Mesendoderm (in vitro differentiated cells): ENCODE measurements around the gene RNF150.

Experiments
- DNase-seq: peaks from one replicate; pipeline ENCODE4 v3.0.0; 2013
- H2AK5ac ChIP-seq: 2 replicates; pipeline ENCODE4 v1.6.1; 2013; ENCODE audit warnings: low read length, inconsistent platforms
- H2BK120ac ChIP-seq: 2 replicates; pipeline ENCODE4 v1.6.1; 2013; ENCODE audit warnings: low read depth, mild to moderate bottlenecking, low read length, moderate library complexity, mixed read lengths
- H2BK15ac ChIP-seq: replicated peaks from 2 replicates; pipeline ENCODE4 v1.6.1; 2013; ENCODE audit warnings: low read depth, mild to moderate bottlenecking, moderate library complexity
- H2BK5ac ChIP-seq: 2 replicates; pipeline ENCODE4 v1.6.1; 2013; ENCODE audit warnings: low read length, inconsistent platforms
- H3K18ac ChIP-seq: 2 replicates; pipeline ENCODE4 v1.6.1; 2013; ENCODE audit warnings: mild to moderate bottlenecking, low read length, mixed read lengths
- H3K23ac ChIP-seq: one replicate; pipeline ENCODE4 v1.6.1; 2013; ENCODE audit warnings: low read length
- H3K27ac ChIP-seq: 2 replicates; pipeline ENCODE4 v1.5.1; 2013; ENCODE audit warnings: low read depth, mild to moderate bottlenecking, inconsistent platforms, low read length, moderate library complexity
- H3K27me3 ChIP-seq: 2 replicates; pipeline ENCODE4 v1.6.1; 2013; ENCODE audit warnings: low read length, control low read depth, mild to moderate bottlenecking, inconsistent platforms; ENCODE audit not compliant: insufficient read depth, poor library complexity
- H3K36me3 ChIP-seq: 2 replicates; pipeline ENCODE4 v1.6.1; 2013; ENCODE audit warnings: low read length, inconsistent platforms; ENCODE audit not compliant: control insufficient read depth, insufficient read depth
- H3K4ac ChIP-seq: one replicate; pipeline ENCODE4 v1.6.1; 2013; ENCODE audit warnings: low read depth, mild to moderate bottlenecking, low read length, moderate library complexity
- H3K4me1 ChIP-seq: 2 replicates; pipeline ENCODE4 v1.6.1; 2013; ENCODE audit warnings: low read depth, low read length, inconsistent platforms; ENCODE audit not compliant: control insufficient read depth
- H3K4me2 ChIP-seq: 2 replicates; pipeline ENCODE4 v1.6.1; 2013; ENCODE audit warnings: low read length
- H3K4me3 ChIP-seq: 2 replicates; pipeline ENCODE4 v1.5.1; 2013; ENCODE audit warnings: mild to moderate bottlenecking, low read length
- H3K56ac ChIP-seq: one replicate; pipeline ENCODE4 v1.6.1; 2013; ENCODE audit warnings: low read length
- H3K79me1 ChIP-seq: 2 replicates; pipeline ENCODE4 v1.6.1; 2013; ENCODE audit warnings: low read length, inconsistent platforms
- H3K79me2 ChIP-seq: 2 replicates; pipeline ENCODE4 v1.6.1; 2013; ENCODE audit warnings: mild to moderate bottlenecking, low read length; ENCODE audit not compliant: control insufficient read depth, insufficient read depth
- H3K9ac ChIP-seq: 2 replicates; pipeline ENCODE4 v1.6.1; 2013; ENCODE audit warnings: low read length, inconsistent platforms
- H4K5ac ChIP-seq: one replicate; pipeline ENCODE4 v1.6.1; 2013; ENCODE audit warnings: low read length
- H4K8ac ChIP-seq: one replicate; pipeline ENCODE4 v1.6.1; 2013; ENCODE audit warnings: low read depth, mild to moderate bottlenecking, control low read depth, low read length, moderate library complexity
- WGBS: extraction: QIAGEN DNeasy Blood & Tissue Kit; methylation state at CpG from one replicate; pipeline ENCODE4 v1.1.7; 2013; ENCODE audit warnings: low lambda C conversion rate, missing lambda C conversion rate; ENCODE audit not compliant: insufficient coverage; ENCODE audit errors: extremely low coverage; 5-methylcytosine and 5-hydroxymethylcytosine counted together

Gene RNF150

DNA sequence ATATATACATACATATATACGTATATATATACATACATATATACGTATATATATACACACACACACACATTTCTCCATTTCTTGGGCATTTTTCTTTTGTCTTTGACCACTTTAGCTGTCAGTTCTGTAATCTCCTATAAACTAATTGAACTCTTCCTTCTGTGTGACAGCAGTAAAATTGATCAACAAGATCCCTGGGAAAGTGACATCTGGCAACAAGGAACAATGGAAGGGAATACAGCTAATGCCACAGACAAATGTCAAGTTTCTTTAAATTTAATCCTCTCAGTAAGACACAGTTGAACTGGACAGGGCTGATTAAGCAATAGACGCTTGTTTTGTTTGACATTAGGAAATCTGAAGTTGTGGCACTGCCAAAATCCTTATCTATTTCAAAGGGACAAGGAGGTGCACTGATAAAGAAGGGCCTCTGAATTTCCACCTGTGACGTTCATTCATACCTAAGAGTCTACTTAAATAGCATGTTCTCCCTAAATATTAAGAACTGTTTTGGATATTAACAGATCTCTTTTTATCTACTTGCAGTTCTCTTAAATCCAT is 126.9 kb downstream of the RNF150 start:
- H3K4me2 ChIP-seq, result no peak overlapping the region
- H3K27me3 ChIP-seq, result no peaks in the 10 kb centered on the region
- H3K36me3 ChIP-seq, result no peaks in the 10 kb centered on the region
- no peak overlapping the region for H2BK15ac ChIP-seq
- H4K5ac ChIP-seq, result no peak overlapping the region
- H2BK5ac ChIP-seq, result no peak overlapping the region
- no peak overlapping the region for H3K18ac ChIP-seq
- no peak overlapping the region for H3K23ac ChIP-seq
- DNase-seq, result no peak
- H3K9ac ChIP-seq, result no peak overlapping the region
- H4K8ac ChIP-seq, result no peak overlapping the region
- no peak overlapping the region for H3K4ac ChIP-seq
- no peak overlapping the region for H3K56ac ChIP-seq
- no peaks in the 10 kb centered on the region for H3K4me1 ChIP-seq
- H2BK120ac ChIP-seq, result no peak overlapping the region
- no peaks in the 10 kb centered on the region for H3K79me1 ChIP-seq
- no CpG with 5 or more reads among the region's 4 CpGs for WGBS
- no peaks in the 10 kb centered on the region for H3K79me2 ChIP-seq
- H3K27ac ChIP-seq, result no peak overlapping the region
- H2AK5ac ChIP-seq, result no peak overlapping the region
- no peak overlapping the region for H3K4me3 ChIP-seq

GRCh38 chr4:141004823-141005222 is 128.4 kb downstream of the RNF150 start:
- H3K56ac ChIP-seq, result no peak overlapping the region
- no peak overlapping the region for H3K9ac ChIP-seq
- no peak overlapping the region for H3K23ac ChIP-seq
- no peaks in the 10 kb centered on the region for H3K27me3 ChIP-seq
- no peaks in the 10 kb centered on the region for H3K79me1 ChIP-seq
- no peak overlapping the region for H3K4me3 ChIP-seq
- H2BK120ac ChIP-seq, result no peak overlapping the region
- H2AK5ac ChIP-seq, result no peak overlapping the region
- H3K4me1 ChIP-seq, result no peaks in the 10 kb centered on the region
- no peak overlapping the region for H3K18ac ChIP-seq
- H3K4me2 ChIP-seq, result no peak overlapping the region
- no peak overlapping the region for H3K4ac ChIP-seq
- WGBS, result no CpG with 5 or more reads among the region's 2 CpGs
- no peak overlapping the region for H2BK5ac ChIP-seq
- no peaks in the 10 kb centered on the region for H3K79me2 ChIP-seq
- H4K5ac ChIP-seq, result no peak overlapping the region
- no peak overlapping the region for H4K8ac ChIP-seq
- no peaks in the 10 kb centered on the region for H3K36me3 ChIP-seq
- H3K27ac ChIP-seq, result no peak overlapping the region
- no peak overlapping the region for H2BK15ac ChIP-seq
- no peak for DNase-seq

DNA sequence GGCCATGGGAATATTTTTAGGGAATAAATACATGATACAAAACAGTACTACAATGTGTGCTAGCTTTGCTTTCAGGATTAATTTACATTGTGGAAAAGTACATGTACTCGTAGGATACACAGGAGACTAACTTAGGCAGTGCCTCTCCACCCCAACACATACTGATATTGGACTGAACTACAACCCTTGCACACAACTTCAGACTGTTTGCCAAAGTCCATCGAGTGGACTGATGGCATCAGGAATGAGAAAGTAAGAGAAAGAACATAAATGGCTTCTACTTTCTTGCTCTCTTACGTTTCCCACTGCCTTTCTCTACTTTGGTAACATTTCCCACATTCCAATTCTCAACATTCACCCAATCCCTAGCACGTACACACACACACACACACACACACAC is 130.1 kb downstream of the RNF150 start:
- Histone ChIP-seq H3K9ac (no peak overlapping the region), H3K79me2 (no peaks in the 10 kb centered on the region), H3K36me3 (no peaks in the 10 kb centered on the region), H3K4ac (no peak overlapping the region), H2BK5ac (no peak overlapping the region), H3K18ac (no peak overlapping the region), H4K5ac (no peak overlapping the region), H3K4me3 (no peak overlapping the region), H2AK5ac (no peak overlapping the region), H4K8ac (no peak overlapping the region), H2BK15ac (no peak overlapping the region), H3K56ac (no peak overlapping the region), H3K4me1 (no peaks in the 10 kb centered on the region), H3K27me3 (no peaks in the 10 kb centered on the region), H3K27ac (no peak overlapping the region), H3K4me2 (no peak overlapping the region), H3K23ac (no peak overlapping the region), H2BK120ac (no peak overlapping the region), H3K79me1 (no peaks in the 10 kb centered on the region)
- DNase-seq, result no peak
- 100% methylated on average over 1 of the region's 4 CpGs for WGBS

DNA sequence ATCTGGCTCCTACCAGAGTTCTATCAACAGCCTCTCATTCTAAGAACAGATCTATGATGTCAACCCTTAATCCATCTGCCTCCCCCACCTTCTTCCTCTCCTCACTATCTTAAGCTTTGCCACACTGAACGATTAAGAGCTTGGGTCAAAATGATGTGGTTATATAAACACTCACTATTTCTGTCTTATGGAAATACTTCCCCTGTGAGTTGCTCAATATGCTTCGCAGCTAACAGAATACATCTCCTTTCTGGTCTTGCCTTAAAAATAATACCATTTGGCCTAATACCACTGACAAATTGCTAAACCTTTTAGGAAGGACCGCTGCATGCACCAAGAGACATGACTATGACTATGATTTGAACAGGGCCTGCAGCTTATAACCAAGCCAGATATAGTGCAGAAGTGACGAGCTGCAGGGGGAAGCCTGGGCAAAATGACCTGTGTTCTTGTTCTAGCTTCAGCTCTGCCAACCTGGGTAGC is 130.9 kb downstream of the RNF150 start:
- H4K8ac ChIP-seq, result no peak overlapping the region
- WGBS, result no CpG with 5 or more reads among the region's 4 CpGs
- H2BK120ac ChIP-seq, result no peak overlapping the region
- no peak overlapping the region for H4K5ac ChIP-seq
- H3K36me3 ChIP-seq, result no peaks in the 10 kb centered on the region
- no peak overlapping the region for H2AK5ac ChIP-seq
- no peak overlapping the region for H2BK5ac ChIP-seq
- H3K9ac ChIP-seq, result no peak overlapping the region
- no peak overlapping the region for H3K18ac ChIP-seq
- no peak overlapping the region for H3K4ac ChIP-seq
- H3K27me3 ChIP-seq, result no peaks in the 10 kb centered on the region
- no peak overlapping the region for H3K4me2 ChIP-seq
- H3K4me3 ChIP-seq, result no peak overlapping the region
- no peak for DNase-seq
- H3K79me2 ChIP-seq, result no peaks in the 10 kb centered on the region
- no peaks in the 10 kb centered on the region for H3K4me1 ChIP-seq
- H3K23ac ChIP-seq, result no peak overlapping the region
- H3K79me1 ChIP-seq, result no peaks in the 10 kb centered on the region
- no peak overlapping the region for H3K56ac ChIP-seq
- H3K27ac ChIP-seq, result no peak overlapping the region
- no peak overlapping the region for H2BK15ac ChIP-seq

GRCh38 chr4:140996766-140997165 is 136.5 kb downstream of the RNF150 start:
- Histone ChIP-seq H3K4ac (no peak overlapping the region), H2BK5ac (no peak overlapping the region), H3K4me2 (no peak overlapping the region), H3K4me1 (no peaks in the 10 kb centered on the region), H3K79me2 (no peaks in the 10 kb centered on the region), H3K9ac (no peak overlapping the region), H2BK15ac (no peak overlapping the region), H3K18ac (no peak overlapping the region), H3K23ac (no peak overlapping the region), H3K36me3 (no peaks in the 10 kb centered on the region), H2AK5ac (no peak overlapping the region), H3K4me3 (no peak overlapping the region), H3K79me1 (no peaks in the 10 kb centered on the region), H4K5ac (no peak overlapping the region), H3K27me3 (no peaks in the 10 kb centered on the region), H2BK120ac (no peak overlapping the region), H3K56ac (no peak overlapping the region), H3K27ac (no peak overlapping the region), H4K8ac (no peak overlapping the region)
- peak; percentile 2 for DNase-seq

DNA sequence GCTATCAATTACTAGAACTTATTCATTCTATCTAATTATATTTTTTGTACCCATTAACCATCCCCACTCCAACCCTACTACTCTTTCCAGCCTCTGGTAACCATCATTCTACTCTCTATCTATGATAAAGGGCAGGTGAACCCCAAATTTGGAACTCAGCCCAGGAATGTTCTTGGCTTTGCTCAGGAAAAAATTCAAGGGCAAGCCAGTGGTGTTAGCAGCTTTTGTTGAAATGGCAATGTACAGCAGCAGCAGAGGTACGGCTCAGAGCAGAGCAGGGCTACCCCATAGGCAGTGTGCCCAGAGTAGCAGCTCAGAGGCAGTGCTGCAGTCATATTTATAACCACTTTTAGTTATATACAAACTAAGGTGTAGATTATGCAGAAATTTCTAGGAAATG is 138.2 kb downstream of the RNF150 start:
- no CpG with 5 or more reads among the region's 1 CpG for WGBS

More for the DNA sequence above, 138.2 kb downstream of the RNF150 start:
- Histone ChIP-seq H2BK5ac (no peak overlapping the region), H3K23ac (no peak overlapping the region), H3K79me2 (no peaks in the 10 kb centered on the region), H3K4me1 (no peaks in the 10 kb centered on the region), H4K8ac (no peak overlapping the region), H2BK15ac (no peak overlapping the region), H3K56ac (no peak overlapping the region), H3K18ac (no peak overlapping the region), H2BK120ac (no peak overlapping the region), H3K4ac (no peak overlapping the region), H3K36me3 (no peaks in the 10 kb centered on the region), H3K9ac (no peak overlapping the region), H3K27ac (no peak overlapping the region), H3K27me3 (no peaks in the 10 kb centered on the region), H2AK5ac (no peak overlapping the region), H3K4me3 (no peak overlapping the region), H3K79me1 (no peaks in the 10 kb centered on the region), H3K4me2 (no peak overlapping the region), H4K5ac (no peak overlapping the region)
- DNase-seq, result no peak
